NCI-H146 treated with DMSO at 0.1 percent for 48 hours (cell line): ENCODE data around the gene LGALS9.

Experiments
- DNase-seq: peaks from one replicate; lab custom pipeline; 2025; ENCODE audit not compliant: unreplicated experiment; lab: John Stamatoyannopoulos, UW

Gene LGALS9

DNA sequence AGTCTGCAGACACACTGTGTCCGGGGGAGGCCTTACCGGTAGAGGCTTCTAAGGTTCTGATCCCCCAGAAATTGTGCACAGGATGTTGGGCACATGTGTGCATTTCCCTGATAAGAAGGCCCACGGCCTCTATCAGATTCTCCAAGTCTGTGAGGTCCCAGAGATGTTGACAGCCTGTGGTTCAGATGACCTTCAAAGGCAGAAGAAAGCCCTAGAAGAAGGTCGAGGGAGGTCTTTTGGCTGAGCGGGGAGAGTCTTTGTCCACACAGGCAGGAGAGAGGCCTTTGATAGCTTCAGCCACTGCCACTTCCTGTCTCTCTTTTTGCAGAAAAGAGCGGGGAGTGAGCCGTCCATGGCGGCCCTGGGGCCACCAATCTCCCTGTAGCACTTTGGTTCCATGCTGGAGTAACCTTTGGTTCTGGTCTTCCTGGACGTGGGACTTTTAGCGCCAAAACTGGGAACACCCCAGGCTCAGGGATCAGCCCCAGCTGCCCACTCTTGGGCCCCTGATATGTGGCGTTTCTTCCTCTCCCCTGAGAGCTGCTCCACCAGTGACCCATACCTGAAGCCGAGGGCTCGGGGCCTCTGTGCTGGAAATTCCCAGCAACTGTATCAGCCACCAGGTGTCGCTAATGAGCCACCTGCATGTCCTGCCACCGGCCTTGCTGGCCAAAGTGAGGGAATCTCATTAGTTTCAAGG, 28.1 kb upstream of the LGALS9 start:
- no peak for DNase-seq

DNA sequence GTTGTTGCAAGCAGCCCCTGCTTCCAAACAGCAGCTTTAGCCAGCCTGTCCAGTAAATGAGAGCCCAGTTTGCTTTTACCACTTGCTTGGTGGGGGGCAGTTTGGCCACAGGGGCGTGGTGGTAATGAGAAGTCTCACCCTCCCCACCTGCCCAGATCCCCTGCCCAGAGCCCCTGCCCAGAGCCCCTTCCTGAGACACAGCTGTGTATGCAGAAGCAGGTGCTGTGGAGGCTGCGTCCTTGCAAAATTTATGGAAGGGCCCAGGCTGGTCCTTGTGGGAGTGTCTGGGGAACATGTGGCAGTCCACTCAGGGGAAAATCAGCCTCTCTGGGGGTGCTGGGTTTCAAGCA, 27.6 kb upstream of the LGALS9 start:
- DNase-seq: no peak

DNA sequence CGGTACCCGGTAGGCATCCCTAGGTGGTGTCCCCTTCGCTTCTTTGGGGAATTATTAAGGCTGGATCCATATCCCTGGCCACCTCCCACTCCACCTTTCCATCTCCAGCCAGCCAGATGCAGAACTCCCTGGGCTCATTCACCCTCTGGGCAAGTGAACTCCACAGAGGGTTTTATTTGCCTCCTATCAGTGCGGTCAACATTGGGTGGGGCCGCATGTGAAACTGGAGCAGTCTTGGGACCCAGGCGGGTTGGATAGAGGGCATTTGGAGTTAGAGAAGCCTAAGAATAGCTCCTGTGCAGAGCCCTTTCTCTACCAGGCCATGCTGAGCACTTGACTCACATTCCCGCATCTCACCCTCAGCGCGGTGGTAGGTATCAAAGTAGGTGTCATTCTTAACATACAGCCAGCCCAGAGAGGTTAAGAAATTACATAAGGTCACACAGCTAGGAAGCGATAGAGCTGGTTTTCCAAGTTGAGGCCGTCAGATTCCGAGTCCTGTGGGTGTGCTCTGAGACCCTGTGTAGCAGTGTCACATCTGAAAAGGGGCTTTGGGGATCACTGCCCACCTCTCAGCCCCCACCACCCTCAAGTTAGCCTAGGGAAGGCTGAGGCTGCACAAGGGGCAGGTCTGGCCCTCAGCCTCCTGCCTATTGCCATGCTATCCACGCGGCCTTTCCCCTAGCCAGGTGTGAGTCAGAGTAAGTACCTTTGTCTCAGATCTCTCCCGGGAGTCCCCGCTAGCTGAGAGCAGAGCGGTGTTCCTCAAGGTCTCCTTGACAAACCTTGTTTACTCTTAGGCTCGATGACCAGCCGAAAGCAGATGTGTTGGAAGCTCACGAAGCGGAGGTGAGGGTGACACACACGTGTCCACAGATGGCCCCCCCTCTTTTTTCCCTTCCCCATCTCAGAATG, 26.9 kb upstream of the LGALS9 start:
- DNase-seq: no peak

DNA sequence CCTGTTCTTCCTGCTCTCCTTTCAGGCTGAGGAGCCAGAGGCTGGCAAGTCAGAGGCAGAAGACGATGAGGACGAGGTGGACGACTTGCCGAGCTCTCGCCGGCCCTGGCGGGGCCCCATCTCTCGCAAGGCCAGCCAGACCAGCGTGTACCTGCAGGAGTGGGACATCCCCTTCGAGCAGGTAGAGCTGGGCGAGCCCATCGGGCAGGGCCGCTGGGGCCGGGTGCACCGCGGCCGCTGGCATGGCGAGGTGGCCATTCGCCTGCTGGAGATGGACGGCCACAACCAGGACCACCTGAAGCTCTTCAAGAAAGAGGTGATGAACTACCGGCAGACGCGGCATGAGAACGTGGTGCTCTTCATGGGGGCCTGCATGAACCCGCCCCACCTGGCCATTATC, 25.6 kb upstream of the LGALS9 start:
- no peak for DNase-seq

DNA sequence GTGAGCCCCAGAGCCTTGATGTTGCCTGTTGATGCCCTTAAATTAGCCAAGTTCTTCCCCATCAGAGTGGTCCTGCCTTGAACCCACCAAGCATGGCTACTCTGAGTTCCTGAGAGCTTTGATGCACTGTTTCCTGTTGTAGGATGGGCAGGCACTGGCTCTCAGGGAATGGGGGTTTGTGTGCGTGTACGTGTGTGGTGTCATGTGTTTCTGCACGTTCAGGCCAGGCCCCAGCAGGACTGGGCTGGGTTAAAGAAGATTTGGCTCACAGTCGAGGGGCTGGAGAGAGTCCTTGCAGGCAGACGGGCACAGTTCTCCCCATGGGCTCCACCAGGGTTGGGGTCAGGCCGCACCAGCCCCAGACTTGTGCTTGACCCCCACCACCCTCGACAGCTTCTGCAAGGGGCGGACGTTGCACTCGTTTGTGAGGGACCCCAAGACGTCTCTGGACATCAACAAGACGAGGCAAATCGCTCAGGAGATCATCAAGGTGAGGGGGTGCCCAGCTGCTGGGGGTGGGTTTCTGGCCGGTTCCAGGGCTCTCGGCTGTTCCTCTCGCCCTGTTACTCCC, 23.4 kb upstream of the LGALS9 start:
- no peak for DNase-seq

DNA sequence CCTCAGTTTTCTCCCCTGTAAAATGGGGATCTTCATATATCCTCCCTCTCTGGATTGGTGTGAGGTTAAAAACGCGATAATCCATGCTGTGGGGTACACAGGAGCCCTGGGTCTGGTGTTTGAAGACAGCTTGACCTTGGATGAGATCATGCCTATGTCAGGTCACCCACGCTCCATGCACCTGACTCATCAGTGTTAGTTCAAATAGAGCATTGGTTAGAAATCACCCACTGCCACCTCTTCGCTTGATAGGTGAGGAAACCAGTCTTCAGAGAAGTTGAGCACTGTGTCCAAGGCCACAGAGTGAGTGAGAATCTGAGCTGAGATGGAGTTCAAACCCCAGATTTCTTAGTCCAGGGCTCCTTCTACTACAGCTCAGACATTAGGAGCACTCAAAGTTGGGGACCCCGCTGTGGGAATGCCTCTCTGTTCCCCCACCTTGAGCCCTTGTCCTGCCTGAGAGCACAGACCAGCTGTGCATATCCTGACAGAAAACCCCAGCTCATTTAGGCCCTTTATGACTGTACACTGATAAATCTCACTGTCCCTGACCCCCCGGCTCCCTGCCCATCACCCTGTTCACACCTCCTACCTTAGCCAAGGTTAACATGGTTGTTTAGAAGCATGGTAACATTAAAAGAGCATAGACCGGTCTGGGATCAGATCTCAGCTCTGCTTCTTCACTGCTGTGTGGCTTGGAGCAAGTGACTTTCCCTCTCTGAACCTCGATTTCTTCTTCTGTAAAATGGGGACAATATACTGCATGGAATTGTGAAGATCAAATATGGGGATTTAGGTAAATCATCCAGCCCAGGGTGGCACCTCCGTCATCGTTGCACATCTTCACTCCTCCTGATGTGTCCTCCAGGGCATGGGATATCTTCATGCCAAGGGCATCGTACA, 22.4 kb upstream of the LGALS9 start:
- DNase-seq: no peak

DNA sequence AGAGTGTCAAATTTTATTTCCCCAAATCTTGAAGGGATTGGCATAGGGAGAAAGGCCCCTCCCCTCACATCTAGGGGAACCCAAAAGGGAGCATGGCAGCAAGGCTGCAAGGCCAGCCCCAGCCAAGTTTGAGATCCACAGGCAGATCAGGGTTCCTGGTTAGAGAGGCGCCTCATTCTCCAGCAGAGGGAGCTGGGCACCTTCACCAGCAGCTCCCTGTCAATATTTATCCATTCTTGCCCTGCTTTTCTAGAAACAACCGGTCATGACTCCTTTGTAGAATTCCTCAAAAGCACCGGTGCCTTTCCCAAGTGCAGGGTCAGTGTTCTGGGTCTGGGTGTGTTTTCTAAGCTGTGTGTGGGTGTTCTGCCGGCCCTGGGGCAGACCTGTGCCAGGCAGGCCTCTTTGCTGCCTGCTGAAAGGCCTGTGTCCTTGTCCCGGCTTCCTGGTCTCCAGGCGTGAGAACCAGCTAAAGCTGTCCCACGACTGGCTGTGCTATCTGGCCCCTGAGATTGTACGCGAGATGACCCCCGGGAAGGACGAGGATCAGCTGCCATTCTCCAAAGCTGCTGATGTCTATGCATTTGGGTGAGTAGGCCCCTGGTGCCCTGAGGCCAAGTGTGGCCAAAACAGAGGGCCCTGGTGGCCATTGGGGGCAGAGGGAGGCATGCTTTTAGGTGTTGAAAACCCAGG, 21.2 kb upstream of the LGALS9 start:
- DNase-seq: no peak

DNA sequence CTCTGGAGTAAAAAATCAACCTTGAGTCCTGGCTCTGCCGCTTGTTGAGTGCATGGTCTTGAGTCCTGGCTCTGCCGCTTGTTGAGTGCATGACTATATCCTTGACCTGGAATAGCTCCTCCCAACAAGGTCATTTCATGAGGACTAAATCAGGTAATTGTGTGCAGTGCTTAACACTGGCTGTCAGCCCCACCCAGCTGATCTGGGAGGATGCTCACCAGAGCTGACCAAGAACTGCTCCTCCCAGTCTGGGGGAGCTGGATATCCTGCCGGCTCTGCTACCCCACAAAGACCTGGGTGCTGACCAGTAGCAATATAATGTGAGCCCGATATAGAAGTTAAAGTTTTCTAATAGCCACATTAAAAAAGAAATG, 20.7 kb upstream of the LGALS9 start:
- no peak for DNase-seq

DNA sequence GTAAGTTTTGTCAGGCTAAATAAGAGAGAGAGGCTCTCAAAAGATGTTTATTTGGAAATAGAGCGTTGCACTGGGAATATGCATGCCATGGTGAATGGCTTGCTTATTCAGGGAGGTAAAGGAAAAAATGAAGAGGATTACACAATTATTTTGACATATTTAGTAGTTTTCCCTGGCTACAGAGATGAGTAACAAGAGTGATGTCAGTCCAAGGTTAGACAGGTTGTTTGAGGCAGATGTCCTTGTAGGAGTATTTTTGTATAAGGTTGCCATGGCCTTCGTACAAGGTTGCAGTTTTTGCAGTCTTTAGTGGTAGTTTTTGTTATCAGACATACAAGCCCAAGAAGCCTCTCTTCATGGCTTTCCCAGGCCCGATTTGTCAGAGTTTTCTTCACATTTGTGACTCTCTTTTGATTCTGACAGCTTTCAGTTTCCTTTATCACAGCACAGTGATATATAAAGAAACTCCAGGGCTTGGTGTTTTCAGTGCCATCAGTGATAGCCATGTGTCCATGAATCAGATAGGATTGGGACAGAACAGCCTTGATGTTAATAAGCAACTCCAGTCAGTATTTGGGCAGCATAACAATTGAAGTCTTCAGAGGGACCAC, 18.7 kb upstream of the LGALS9 start:
- no peak for DNase-seq

DNA sequence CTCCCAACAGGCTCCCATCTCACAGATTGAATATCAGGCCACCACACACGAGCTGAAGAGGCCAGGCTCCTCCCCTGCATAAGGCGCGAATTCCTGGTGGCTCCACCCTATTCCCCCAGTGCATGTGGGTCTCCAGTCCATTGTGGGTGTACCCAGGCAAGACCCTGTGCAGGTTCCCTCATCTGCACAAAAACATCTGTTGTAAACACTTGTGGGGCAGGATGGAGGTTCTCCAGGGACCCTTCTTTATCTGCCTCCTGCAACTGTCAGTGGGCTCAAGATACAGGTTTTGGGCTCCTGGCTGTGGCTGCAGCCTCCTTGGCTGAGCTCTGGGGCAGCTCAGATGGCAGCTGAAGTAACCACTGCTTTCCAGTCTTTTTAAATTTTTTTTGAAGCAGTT, 17.6 kb upstream of the LGALS9 start:
- DNase-seq: no peak

DNA sequence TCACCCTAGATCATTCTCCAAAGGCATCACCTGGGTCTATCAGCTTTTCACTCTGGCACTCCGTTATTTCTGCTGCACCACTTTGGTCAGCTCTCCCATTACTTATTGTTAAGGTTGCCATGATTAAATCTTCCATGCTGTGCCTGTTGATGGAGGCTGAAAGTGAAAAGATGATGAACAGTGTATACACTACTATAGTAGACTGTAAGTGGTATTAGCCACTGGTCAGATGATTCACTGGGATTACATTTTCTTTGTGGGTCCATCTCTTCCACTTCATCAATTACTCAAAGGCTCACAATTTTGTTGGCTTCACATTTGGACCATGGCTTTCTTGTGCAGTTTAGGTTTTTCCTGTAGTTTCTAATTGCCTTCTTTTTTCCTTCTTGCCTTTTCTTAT, 15.9 kb upstream of the LGALS9 start:
- DNase-seq: no peak

DNA sequence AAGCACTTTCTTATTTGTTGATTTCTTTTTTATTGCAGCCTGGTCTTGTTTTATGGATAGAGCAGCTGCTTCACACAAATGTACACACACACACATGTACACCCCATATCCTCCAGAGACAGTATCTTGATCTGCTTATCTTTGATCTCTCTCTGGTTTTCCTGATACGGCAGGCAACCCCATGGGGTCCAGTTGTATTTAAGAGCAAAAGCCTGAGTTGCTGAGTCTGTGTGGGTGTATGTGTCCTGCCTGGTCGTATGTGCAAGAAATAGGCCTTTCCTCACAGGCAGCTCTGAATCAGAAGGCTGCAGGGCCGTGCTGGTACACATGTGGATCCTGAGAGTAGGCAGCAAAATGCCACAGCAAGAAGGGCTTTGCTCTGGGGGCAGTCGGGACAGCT, 14.6 kb upstream of the LGALS9 start:
- no peak for DNase-seq

DNA sequence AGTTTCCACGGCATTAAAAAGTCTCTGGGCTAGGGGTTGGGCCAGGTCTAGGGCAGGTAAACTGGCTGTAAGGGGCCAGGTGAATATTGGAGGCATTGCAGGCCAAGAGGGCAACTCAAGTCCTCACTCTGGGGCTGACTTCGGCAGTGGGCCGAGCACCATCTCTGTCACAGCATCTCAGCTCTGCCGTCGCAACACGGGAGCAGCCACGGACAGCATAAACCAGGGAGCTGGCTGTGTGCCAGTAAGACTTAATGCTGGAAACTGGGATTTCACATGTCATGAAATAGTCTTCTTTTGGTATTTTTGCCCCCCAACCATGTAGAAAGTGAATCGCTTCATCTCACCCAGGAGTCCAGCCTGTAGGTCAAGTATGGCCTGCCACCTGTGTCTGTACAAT, 12.6 kb upstream of the LGALS9 start:
- no peak for DNase-seq

DNA sequence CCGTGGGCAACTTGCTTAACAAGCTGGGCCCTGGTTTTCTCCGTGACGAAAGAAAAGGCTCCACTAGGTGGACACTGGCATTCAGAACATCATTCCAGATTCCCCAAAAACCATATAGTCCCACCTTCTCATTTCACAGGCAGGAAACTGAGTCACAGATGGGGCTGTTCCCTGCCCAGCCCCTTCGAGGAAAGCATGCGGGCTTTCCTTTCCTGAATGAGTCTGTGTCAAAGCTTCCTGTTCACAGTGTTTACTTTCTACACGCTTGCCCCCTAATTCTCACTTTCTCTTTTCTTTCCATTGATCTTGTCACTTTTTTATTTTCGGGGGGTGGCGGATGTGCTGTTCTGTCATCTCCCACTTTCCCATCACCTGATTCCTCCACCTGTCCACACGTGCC, 10.3 kb upstream of the LGALS9 start:
- no peak for DNase-seq

DNA sequence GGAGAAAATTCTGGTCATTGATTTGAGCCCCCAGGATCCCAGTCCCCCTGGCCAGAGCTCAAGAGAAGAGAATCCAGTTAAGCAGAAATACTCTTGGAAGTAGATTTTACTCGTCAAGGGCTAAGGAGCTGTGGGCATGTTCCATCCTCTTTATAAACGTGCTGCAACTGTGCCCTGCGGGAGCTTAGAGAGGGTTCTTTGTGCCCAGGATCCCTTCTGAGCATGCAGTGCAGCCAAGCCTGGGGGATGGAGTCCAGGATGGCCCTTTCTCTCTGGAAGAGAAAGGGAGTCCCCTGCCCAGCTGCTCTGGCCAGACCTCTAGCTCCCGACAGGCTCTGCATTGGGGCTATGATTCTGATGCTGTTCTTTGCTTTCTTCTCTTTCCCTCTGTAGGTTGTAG, 9.5 kb upstream of the LGALS9 start:
- no peak for DNase-seq

DNA sequence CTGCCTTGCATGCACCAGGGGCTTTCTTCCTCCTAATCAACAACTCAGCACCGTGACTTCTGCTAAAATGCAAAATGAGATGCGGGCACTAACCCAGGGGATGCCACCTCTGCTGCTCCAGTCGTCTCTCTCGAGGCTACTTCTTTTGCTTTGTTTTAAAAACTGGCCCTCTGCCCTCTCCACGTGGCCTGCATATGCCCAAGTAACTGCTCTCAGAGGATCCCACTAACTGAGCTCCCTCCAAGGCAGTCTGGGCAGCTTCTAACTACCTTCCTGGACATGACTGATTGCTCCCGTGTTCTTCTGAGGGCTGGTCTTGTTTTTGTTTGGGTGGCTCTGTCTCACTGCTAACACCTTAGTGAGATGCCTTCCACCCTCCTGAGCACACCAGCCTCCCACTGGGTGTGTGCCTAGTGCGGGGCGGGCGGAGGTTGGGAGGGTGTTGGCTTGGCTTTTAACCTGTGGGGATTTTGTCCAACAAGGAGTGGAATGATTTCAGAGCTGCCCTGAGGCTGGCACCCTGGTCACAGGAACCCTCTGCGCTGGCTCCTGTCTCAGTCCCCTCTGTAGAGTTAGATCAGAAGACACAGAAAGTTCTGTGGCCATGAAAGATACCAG, 8.9 kb upstream of the LGALS9 start:
- no peak for DNase-seq

DNA sequence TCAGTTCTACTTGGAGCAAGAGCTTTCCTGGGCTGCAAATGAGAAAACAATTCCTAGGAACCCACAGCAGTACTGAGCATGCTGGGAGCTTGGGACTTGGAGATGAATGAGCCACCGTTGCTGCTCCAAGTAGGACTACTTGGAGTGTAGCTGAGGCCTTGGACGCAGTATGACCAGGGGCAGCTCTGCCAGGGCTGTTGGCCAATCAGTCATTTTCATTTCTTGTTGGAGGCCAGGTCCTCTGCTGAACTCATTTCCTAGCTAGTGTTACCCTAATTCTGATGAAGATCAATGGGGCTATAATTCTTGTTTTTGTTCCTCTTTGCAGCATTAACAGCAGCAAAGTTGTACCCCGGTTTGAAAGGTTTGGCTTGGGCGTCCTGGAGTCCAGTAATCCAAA, 8.0 kb upstream of the LGALS9 start:
- DNase-seq: no peak

DNA sequence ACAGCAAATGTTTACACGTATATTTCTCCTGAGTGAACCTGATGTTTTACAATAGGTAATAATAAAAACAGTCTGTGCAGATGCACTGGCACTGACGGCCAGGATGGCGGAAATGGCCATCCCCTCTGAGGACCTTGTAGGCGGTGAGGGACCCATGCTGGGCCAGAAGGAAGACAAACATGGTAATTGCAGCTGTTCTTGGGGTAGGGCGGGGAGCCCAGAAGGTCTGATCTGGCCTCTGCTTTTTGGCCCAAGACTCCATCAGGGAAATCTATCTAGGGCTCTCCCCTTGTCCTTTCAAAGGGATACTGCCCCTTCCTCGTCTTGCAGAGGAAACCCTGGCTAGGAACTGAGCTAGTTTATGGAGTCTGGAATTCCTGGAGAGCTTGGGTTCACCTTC, 7.4 kb upstream of the LGALS9 start:
- DNase-seq: no peak

DNA sequence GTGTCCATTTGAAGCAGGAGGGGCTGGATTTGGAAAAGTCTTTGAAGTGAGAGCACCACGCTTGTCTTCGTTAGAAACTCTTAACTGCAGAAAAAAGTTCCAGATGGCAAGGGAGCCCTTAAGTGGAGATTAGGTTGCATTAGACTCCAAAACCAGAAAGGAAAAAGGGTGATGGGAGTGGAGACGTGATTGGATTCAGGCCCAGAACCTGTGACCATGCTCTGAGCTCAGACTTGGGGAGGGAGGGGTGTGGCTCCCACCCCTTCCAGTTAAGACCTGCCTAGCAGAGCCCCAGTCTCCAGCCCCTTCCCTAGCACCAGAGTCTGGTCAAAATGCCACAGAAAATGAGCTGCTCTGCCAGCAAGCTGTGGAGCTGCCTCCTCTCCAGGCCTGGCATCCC, 6.4 kb upstream of the LGALS9 start:
- no peak for DNase-seq

DNA sequence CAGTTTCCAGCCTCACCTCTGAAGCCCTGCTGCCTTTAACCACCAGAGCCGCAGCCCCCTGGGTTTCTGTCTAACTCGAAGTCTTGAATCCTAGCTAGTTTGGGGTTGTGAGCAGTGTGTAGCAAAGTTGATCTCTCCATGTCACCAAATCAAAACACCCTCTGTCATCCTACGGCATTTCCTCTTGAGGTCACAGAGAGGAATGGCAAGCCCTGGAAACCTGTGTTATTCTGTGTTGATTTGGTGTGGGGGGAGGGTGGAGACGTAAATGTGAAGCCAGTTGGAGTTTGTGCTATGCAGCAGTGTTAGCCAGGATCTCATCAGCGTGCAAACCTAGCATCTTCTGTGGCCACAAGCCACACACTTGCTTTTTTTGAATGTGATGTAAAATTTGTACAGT, 5.1 kb upstream of the LGALS9 start:
- DNase-seq: no peak
